HepG2 (cell line): ENCODE data around the gene PYHIN1.

Experiments
- ASH2L ChIP-seq: fragments of 300-600, 200-600 bp; sonication (generic); IDR thresholded peaks from 2 replicates; pipeline ENCODE4 v1.7.0; 2017; ENCODE audit warnings: low read depth, mild to moderate bottlenecking, moderate library complexity, mixed read lengths, low read length; ENCODE audit not compliant: insufficient read length
- SIX1 ChIP-seq: sonication (generic); formaldehyde crosslinking; IDR thresholded peaks from 2 replicates; pipeline ENCODE4 v1.4.0; 2020; ENCODE audit warnings: missing genetic modification reagents, borderline replicate concordance
- ZNF282 ChIP-seq: fragments of 450-650 bp; IDR thresholded peaks from 2 replicates; pipeline ENCODE4 v1.6.1; 2018; ENCODE audit not compliant: partially characterized antibody
- TF ChIP-seq, protein P1 (sequence below): sonication (generic); formaldehyde crosslinking; IDR thresholded peaks from 2 replicates; pipeline ENCODE4 v1.4.0; 2020; ENCODE audit warnings: missing genetic modification reagents, borderline replicate concordance

- TF ChIP-seq ZNF282: no peak
- TF ChIP-seq ASH2L: no peak
- TF ChIP-seq, protein P1, sequence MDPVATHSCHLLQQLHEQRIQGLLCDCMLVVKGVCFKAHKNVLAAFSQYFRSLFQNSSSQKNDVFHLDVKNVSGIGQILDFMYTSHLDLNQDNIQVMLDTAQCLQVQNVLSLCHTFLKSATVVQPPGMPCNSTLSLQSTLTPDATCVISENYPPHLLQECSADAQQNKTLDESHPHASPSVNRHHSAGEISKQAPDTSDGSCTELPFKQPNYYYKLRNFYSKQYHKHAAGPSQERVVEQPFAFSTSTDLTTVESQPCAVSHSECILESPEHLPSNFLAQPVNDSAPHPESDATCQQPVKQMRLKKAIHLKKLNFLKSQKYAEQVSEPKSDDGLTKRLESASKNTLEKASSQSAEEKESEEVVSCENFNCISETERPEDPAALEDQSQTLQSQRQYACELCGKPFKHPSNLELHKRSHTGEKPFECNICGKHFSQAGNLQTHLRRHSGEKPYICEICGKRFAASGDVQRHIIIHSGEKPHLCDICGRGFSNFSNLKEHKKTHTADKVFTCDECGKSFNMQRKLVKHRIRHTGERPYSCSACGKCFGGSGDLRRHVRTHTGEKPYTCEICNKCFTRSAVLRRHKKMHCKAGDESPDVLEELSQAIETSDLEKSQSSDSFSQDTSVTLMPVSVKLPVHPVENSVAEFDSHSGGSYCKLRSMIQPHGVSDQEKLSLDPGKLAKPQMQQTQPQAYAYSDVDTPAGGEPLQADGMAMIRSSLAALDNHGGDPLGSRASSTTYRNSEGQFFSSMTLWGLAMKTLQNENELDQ: no peak
- no peak for TF ChIP-seq SIX1 (CRISPR knock-in tag)
Measured at GRCh38 chr1:158961178-158961577, 29.8 kb downstream of the PYHIN1 start.
